ENCODE data around the gene SEC14L3. TPM values are rescaled to one million over a fixed set of nuclear protein-coding genes. Genes with fewer than 3 reads are reported as not detected.

SEC14L3 gene
- polyA plus RNA-seq, 1 of the 3 experiments (the other 2 are of a cell fraction), result not detected

DNA sequence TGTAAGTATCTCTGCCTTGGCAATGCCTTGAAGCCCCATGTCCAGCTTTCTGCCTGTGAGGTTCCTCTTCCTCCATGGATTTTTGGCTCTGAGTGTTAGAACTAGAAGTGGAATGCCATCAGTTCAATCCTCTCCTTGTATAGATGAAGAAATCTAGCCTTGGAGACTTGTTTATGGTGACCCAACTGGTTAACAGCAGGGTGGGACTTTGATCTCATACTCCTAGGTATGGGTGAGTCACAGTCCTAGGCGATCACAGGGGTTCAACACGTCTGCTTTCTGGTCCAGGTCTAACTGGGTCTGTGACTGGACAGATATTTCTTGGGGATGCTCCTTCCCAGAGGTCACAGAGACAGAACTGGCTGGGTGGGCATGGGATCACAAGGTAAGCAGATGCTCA lies 55.4 kb downstream of the SEC14L3 start:
- no peaks in the 10 kb centered on the region for H4K20me1 ChIP-seq (ENCODE audit: insufficient read depth)
- H3K9ac ChIP-seq, result no peak overlapping the region
- peaks cover 2% of the 10 kb centered on the region; the same call in 1 of the 2 replicates for H3K79me2 ChIP-seq (ENCODE audit: insufficient read depth)
- ChIA-PET CTCF (no interaction called here), POLR2A (no interaction called here)
- WGBS (ENCODE audit: low lambda C conversion rate), result 71% methylated on average over 2 of the region's 2 CpGs
- H3K9me3 ChIP-seq, result no peaks in the 10 kb centered on the region
- no peak overlapping the region for H3K27ac ChIP-seq (ENCODE audit: low read depth in 2 of 2, low read length in 1 of 2)
- H3K36me3 ChIP-seq (replicated peaks in 1 of 2; ENCODE audit: control insufficient read depth in 1 of 2, insufficient read depth in 2 of 2, low read length in 1 of 2), result peaks cover 30 to 39% of the 10 kb centered on the region in 2 experiments
- H3K27me3 ChIP-seq (ENCODE audit: insufficient read depth), result no peaks in the 10 kb centered on the region
- H2AFZ ChIP-seq (ENCODE audit: low read depth), result no peak overlapping the region
- peaks cover 9 to 18% of the 10 kb centered on the region in 2 experiments for H3K4me1 ChIP-seq (ENCODE audit: control insufficient read depth in 1 of 2, insufficient read depth in 2 of 2, low read depth in 1 of 2, low read length in 1 of 2)
- no peak overlapping the region for H3K4me2 ChIP-seq
- no peak for DNase-seq
- no peak overlapping the region for H3K4me3 ChIP-seq (ENCODE audit: low read depth in 2 of 2, low read length in 1 of 2)
- H3F3A ChIP-seq (replicated peaks; ENCODE audit: insufficient read depth), result peaks cover 21% of the 10 kb centered on the region
- TF ChIP-seq EZH2phosphoT487 (IDR thresholded peaks at IDR 0.05; ENCODE audit: borderline replicate concordance, low read depth) (no peak), RFX5 (IDR thresholded peaks at IDR 0.05; ENCODE audit: low read length) (no peak), NFIC (IDR thresholded peaks at IDR 0.05; ENCODE audit: borderline replicate concordance) (no peak), MEF2A (IDR thresholded peaks at IDR 0.05; ENCODE audit: borderline replicate concordance, low read depth) (no peak), JUND (IDR thresholded peaks at IDR 0.05) (no peak), YY1 (IDR thresholded peaks at IDR 0.05; ENCODE audit: low read depth) (no peak), FOXM1 (IDR thresholded peaks at IDR 0.05; ENCODE audit: low read depth) (no peak), ELF1 (IDR thresholded peaks at IDR 0.05) (no peak), FOSL2 (IDR thresholded peaks at IDR 0.05; ENCODE audit: borderline replicate concordance, low read depth) (no peak), MXI1 (IDR thresholded peaks at IDR 0.05; ENCODE audit: low read depth, low read length) (no peak), TEAD4 (IDR thresholded peaks at IDR 0.05; ENCODE audit: borderline replicate concordance, insufficient read depth) (no peak), RAD21 (IDR thresholded peaks at IDR 0.05; ENCODE audit: low read length) (no peak), SMC3 (IDR thresholded peaks at IDR 0.05; ENCODE audit: low read depth, low read length) (no peak), SIN3A (IDR thresholded peaks at IDR 0.05; ENCODE audit: borderline replicate concordance, low read depth, low read length) (no peak), CHD2 (IDR thresholded peaks at IDR 0.05; ENCODE audit: low read length, partially characterized antibody) (no peak)
- TF ChIP-seq, protein P1, sequence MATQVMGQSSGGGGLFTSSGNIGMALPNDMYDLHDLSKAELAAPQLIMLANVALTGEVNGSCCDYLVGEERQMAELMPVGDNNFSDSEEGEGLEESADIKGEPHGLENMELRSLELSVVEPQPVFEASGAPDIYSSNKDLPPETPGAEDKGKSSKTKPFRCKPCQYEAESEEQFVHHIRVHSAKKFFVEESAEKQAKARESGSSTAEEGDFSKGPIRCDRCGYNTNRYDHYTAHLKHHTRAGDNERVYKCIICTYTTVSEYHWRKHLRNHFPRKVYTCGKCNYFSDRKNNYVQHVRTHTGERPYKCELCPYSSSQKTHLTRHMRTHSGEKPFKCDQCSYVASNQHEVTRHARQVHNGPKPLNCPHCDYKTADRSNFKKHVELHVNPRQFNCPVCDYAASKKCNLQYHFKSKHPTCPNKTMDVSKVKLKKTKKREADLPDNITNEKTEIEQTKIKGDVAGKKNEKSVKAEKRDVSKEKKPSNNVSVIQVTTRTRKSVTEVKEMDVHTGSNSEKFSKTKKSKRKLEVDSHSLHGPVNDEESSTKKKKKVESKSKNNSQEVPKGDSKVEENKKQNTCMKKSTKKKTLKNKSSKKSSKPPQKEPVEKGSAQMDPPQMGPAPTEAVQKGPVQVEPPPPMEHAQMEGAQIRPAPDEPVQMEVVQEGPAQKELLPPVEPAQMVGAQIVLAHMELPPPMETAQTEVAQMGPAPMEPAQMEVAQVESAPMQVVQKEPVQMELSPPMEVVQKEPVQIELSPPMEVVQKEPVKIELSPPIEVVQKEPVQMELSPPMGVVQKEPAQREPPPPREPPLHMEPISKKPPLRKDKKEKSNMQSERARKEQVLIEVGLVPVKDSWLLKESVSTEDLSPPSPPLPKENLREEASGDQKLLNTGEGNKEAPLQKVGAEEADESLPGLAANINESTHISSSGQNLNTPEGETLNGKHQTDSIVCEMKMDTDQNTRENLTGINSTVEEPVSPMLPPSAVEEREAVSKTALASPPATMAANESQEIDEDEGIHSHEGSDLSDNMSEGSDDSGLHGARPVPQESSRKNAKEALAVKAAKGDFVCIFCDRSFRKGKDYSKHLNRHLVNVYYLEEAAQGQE (IDR thresholded peaks at IDR 0.05; ENCODE audit: low read depth, low read length), result no peak
- TF ChIP-seq, protein P2, sequence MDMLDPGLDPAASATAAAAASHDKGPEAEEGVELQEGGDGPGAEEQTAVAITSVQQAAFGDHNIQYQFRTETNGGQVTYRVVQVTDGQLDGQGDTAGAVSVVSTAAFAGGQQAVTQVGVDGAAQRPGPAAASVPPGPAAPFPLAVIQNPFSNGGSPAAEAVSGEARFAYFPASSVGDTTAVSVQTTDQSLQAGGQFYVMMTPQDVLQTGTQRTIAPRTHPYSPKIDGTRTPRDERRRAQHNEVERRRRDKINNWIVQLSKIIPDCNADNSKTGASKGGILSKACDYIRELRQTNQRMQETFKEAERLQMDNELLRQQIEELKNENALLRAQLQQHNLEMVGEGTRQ (IDR thresholded peaks at IDR 0.05; ENCODE audit: borderline replicate concordance, low read depth, low read length), result no peak
- TF ChIP-seq, protein P3, sequence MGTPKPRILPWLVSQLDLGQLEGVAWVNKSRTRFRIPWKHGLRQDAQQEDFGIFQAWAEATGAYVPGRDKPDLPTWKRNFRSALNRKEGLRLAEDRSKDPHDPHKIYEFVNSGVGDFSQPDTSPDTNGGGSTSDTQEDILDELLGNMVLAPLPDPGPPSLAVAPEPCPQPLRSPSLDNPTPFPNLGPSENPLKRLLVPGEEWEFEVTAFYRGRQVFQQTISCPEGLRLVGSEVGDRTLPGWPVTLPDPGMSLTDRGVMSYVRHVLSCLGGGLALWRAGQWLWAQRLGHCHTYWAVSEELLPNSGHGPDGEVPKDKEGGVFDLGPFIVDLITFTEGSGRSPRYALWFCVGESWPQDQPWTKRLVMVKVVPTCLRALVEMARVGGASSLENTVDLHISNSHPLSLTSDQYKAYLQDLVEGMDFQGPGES (IDR thresholded peaks at IDR 0.05; ENCODE audit: low read depth, low read length), result no peak
- TF ChIP-seq, protein P4, sequence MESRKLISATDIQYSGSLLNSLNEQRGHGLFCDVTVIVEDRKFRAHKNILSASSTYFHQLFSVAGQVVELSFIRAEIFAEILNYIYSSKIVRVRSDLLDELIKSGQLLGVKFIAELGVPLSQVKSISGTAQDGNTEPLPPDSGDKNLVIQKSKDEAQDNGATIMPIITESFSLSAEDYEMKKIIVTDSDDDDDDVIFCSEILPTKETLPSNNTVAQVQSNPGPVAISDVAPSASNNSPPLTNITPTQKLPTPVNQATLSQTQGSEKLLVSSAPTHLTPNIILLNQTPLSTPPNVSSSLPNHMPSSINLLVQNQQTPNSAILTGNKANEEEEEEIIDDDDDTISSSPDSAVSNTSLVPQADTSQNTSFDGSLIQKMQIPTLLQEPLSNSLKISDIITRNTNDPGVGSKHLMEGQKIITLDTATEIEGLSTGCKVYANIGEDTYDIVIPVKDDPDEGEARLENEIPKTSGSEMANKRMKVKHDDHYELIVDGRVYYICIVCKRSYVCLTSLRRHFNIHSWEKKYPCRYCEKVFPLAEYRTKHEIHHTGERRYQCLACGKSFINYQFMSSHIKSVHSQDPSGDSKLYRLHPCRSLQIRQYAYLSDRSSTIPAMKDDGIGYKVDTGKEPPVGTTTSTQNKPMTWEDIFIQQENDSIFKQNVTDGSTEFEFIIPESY (IDR thresholded peaks at IDR 0.05; ENCODE audit: borderline replicate concordance, low read depth), result no peak
- H3K9me2 ChIP-seq, result no peaks in the 10 kb centered on the region

All from SK-N-SH (cell line).